ENCODE measurements around the gene KNTC1. TPM values are rescaled to one million over a fixed set of nuclear protein-coding genes. Genes with fewer than 3 reads are reported as not detected.

KNTC1 gene
- total and polyA plus RNA-seq, 8 donors, result 2.4 to 47.0 (median 14.1) TPM

DNA sequence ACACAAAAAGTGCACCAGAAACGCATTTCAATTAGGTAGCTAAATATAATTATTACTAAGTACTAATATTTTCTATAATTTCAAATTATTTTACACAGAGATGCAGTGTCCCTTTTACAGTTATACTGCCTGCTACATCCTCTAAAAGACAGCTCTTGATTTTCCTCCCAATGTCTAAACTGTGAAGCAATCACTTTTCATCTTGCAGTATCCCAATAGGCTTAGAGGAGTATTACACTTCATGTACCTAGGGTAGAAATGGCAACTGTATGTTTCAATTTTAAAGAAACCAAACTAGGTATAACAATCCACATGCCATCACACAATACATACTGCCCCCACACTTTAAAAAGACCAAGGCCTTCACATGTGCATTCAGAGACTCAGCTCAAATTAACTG is 7.6 kb upstream of the KNTC1 start:
- Histone ChIP-seq H3K9me3 (no peaks in the 10 kb centered on the region), H3K4me1 (peaks cover 23 to 59% (median 37%) of the 10 kb centered on the region in 4 donors), H3K27me3 (no peaks in the 10 kb centered on the region), H3K36me3 (peaks cover 76 to 90% (median 81%) of the 10 kb centered on the region in 4 donors), H3K4me3 (no peak overlapping the region), H3K27ac (no peak overlapping the region)
- intact Hi-C loops (cut with DNase I; ENCODE audit: low total_unique reads), result no loop called here
- no peak for DNase-seq
- TF ChIP-seq POLR2AphosphoS5 (IDR thresholded peaks at IDR 0.05) (no peak), CTCF (IDR thresholded peaks at IDR 0.05) (no peak), POLR2A (IDR thresholded peaks at IDR 0.05) (no peak), EP300 (IDR thresholded peaks at IDR 0.05) (no peak)
- WGBS, 5 donors, result 73 to 92% (median 84%) methylated on average over 1 of the region's 1 CpG

GRCh38 chr12:122520676-122521075 is 6.4 kb upstream of the KNTC1 start:
- Histone ChIP-seq H3K27me3 (no peaks in the 10 kb centered on the region), H3K4me3 (no peak overlapping the region), H3K36me3 (peaks cover 64 to 77% (median 69%) of the 10 kb centered on the region in 4 donors), H3K4me1 (peaks cover 33 to 69% (median 45%) of the 10 kb centered on the region in 4 donors), H3K9me3 (no peaks in the 10 kb centered on the region), H3K27ac (no peak overlapping the region)
- intact Hi-C loops (cut with DNase I; ENCODE audit: low total_unique reads), result no loop called here
- DNase-seq, result no peak
- WGBS, 5 donors, result 88 to 97% (median 92%) methylated on average over 4 of the region's 4 CpGs
- TF ChIP-seq POLR2A (IDR thresholded peaks at IDR 0.05) (no peak), CTCF (IDR thresholded peaks at IDR 0.05) (no peak), POLR2AphosphoS5 (IDR thresholded peaks at IDR 0.05) (no peak), EP300 (IDR thresholded peaks at IDR 0.05) (no peak)

- Histone ChIP-seq H3K9me3 (no peaks in the 10 kb centered on the region), H3K27ac (peak overlapping the region in 2 of 5 donors; percentile 5 to 79), H3K4me3 (peak overlapping the region; percentile 39 to 78 (median 50)), H3K27me3 (no peaks in the 10 kb centered on the region), H3K36me3 (peaks cover 38 to 51% (median 43%) of the 10 kb centered on the region in 4 donors), H3K4me1 (peaks cover 40 to 72% (median 57%) of the 10 kb centered on the region in 4 donors)
- intact Hi-C loops (cut with DNase I; ENCODE audit: low total_unique reads), result no loop called here
- 29 to 46% (median 35%) methylated on average over 8 of the region's 8 CpGs for WGBS, 5 donors
- DNase-seq, result no peak
- TF ChIP-seq POLR2A (IDR thresholded peaks at IDR 0.05), result no peak
- TF ChIP-seq EP300 (IDR thresholded peaks at IDR 0.05), result no peak
- no peak for TF ChIP-seq CTCF (IDR thresholded peaks at IDR 0.05)
- no peak for TF ChIP-seq POLR2AphosphoS5 (IDR thresholded peaks at IDR 0.05)
These were observed 3.8 kb upstream of the KNTC1 start for GRCh38 chr12:122523280-122523679.

- DNase-seq, result no peak
- WGBS, 5 donors, result 7 to 12% (median 8%) methylated on average over 8 of the region's 8 CpGs
- peak overlapping the region in 4 of 5 donors; percentile 61 to 98 (median 72) for H3K27ac ChIP-seq
- no peak for TF ChIP-seq POLR2A (IDR thresholded peaks at IDR 0.05)
- no peak for TF ChIP-seq CTCF (IDR thresholded peaks at IDR 0.05)
- no peak for TF ChIP-seq POLR2AphosphoS5 (IDR thresholded peaks at IDR 0.05)
- no peak for TF ChIP-seq EP300 (IDR thresholded peaks at IDR 0.05)
- no peaks in the 10 kb centered on the region for H3K27me3 ChIP-seq
- H3K4me3 ChIP-seq, result peak overlapping the region; percentile 39 to 78 (median 50)
- intact Hi-C loops (cut with DNase I; ENCODE audit: low total_unique reads), result no loop called here
- H3K4me1 ChIP-seq, result peaks cover 40 to 72% (median 59%) of the 10 kb centered on the region in 4 donors
- peaks cover 30 to 43% (median 35%) of the 10 kb centered on the region in 4 donors for H3K36me3 ChIP-seq
- H3K9me3 ChIP-seq, result no peaks in the 10 kb centered on the region
These were observed 3.0 kb upstream of the KNTC1 start for GRCh38 chr12:122523846-122524718.

Measured in stomach (tissue), 9 donors.